Type B pancreatic cell (in vitro differentiated cells): ENCODE measurements around the gene OAS2. TPM values are rescaled to one million over a fixed set of nuclear protein-coding genes. Genes with fewer than 3 reads are reported as not detected.

ENCODE experiments used
- DNase-seq: peaks from one replicate; pipeline ENCODE4 v3.0.0; 2021; ENCODE audit warnings: mixed read lengths; ENCODE audit not compliant: unreplicated experiment; ENCODE audit errors: extremely low spot score
- H3K27ac Mint-ChIP-seq: 2 replicates; pipeline ENCODE4 v1.8.0; 2021; ENCODE audit warnings: mild to moderate bottlenecking, mixed read lengths
- H3K27me3 Mint-ChIP-seq: 2 replicates; pipeline ENCODE4 v1.8.0; 2021; ENCODE audit warnings: mixed read lengths
- H3K36me3 Mint-ChIP-seq: 2 replicates; pipeline ENCODE4 v1.8.0; 2021; ENCODE audit warnings: mixed read lengths
- H3K4me1 Mint-ChIP-seq: one replicate; pipeline ENCODE4 v1.8.0; 2021; ENCODE audit warnings: mixed read lengths; ENCODE audit not compliant: unreplicated experiment
- H3K4me3 Mint-ChIP-seq: 2 replicates; pipeline ENCODE4 v1.8.0; 2021; ENCODE audit warnings: mild to moderate bottlenecking, mixed read lengths
- H3K9me3 Mint-ChIP-seq: 2 replicates; pipeline ENCODE4 v1.8.0; 2021; ENCODE audit warnings: mixed read lengths
- total RNA-seq: library from RNA; stranded (reverse); gene quantifications from 2 replicates; pipeline ENCODE4 v1.2.1, GENCODE V29; 2021; ENCODE audit warnings: low replicate concordance
- TF ChIP-seq, protein P1 (sequence below): fragments of 200-600 bp; sonication (generic); conservative IDR thresholded peaks from 2 replicates; pipeline ENCODE4 v1.5.0; 2021; ENCODE audit warnings: antibody characterized with exemption, mild to moderate bottlenecking

OAS2 gene
- total RNA-seq, 1 donor from 2014 or later = 1.8 TPM

GRCh38 chr12:113010701-113011100 lies 32.4 kb downstream of the OAS2 start:
- H3K27ac Mint-ChIP-seq = no peak overlapping the region
- peaks cover 4% of the 10 kb centered on the region for H3K9me3 Mint-ChIP-seq
- no peaks in the 10 kb centered on the region for H3K4me1 Mint-ChIP-seq
- H3K27me3 Mint-ChIP-seq = peaks cover 42% of the 10 kb centered on the region
- TF ChIP-seq, protein P1, sequence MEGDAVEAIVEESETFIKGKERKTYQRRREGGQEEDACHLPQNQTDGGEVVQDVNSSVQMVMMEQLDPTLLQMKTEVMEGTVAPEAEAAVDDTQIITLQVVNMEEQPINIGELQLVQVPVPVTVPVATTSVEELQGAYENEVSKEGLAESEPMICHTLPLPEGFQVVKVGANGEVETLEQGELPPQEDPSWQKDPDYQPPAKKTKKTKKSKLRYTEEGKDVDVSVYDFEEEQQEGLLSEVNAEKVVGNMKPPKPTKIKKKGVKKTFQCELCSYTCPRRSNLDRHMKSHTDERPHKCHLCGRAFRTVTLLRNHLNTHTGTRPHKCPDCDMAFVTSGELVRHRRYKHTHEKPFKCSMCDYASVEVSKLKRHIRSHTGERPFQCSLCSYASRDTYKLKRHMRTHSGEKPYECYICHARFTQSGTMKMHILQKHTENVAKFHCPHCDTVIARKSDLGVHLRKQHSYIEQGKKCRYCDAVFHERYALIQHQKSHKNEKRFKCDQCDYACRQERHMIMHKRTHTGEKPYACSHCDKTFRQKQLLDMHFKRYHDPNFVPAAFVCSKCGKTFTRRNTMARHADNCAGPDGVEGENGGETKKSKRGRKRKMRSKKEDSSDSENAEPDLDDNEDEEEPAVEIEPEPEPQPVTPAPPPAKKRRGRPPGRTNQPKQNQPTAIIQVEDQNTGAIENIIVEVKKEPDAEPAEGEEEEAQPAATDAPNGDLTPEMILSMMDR = no peak
- no peak for DNase-seq
- no peaks in the 10 kb centered on the region for H3K36me3 Mint-ChIP-seq
- no peak overlapping the region for H3K4me3 Mint-ChIP-seq

GRCh38 chr12:113014565-113014964 lies 36.2 kb downstream of the OAS2 start:
- Mint-ChIP-seq H3K4me1 (no peaks in the 10 kb centered on the region), H3K27me3 (peaks cover 21% of the 10 kb centered on the region), H3K9me3 (peaks cover 4% of the 10 kb centered on the region), H3K27ac (no peak overlapping the region), H3K36me3 (no peaks in the 10 kb centered on the region), H3K4me3 (no peak overlapping the region)
- DNase-seq = no peak
- TF ChIP-seq, protein P1 = no peak

GRCh38 chr12:113016796-113017195 lies 38.5 kb downstream of the OAS2 start:
- no peak overlapping the region for H3K4me3 Mint-ChIP-seq
- H3K9me3 Mint-ChIP-seq = peaks cover under 1% of the 10 kb centered on the region
- no peak overlapping the region for H3K27ac Mint-ChIP-seq
- TF ChIP-seq, protein P1 = no peak
- no peaks in the 10 kb centered on the region for H3K4me1 Mint-ChIP-seq
- H3K36me3 Mint-ChIP-seq = no peaks in the 10 kb centered on the region
- no peak for DNase-seq
- peaks cover 19% of the 10 kb centered on the region for H3K27me3 Mint-ChIP-seq

- no peak for DNase-seq
- no peaks in the 10 kb centered on the region for H3K36me3 Mint-ChIP-seq
- no peaks in the 10 kb centered on the region for H3K4me1 Mint-ChIP-seq
- H3K4me3 Mint-ChIP-seq = no peak overlapping the region
- no peaks in the 10 kb centered on the region for H3K9me3 Mint-ChIP-seq
- no peak overlapping the region for H3K27ac Mint-ChIP-seq
- H3K27me3 Mint-ChIP-seq = peaks cover 33% of the 10 kb centered on the region
- TF ChIP-seq, protein P1 = no peak
Observed at GRCh38 chr12:113019025-113019424, 40.7 kb downstream of the OAS2 start.

- no peaks in the 10 kb centered on the region for H3K9me3 Mint-ChIP-seq
- DNase-seq = no peak
- no peak overlapping the region for H3K27ac Mint-ChIP-seq
- no peaks in the 10 kb centered on the region for H3K4me1 Mint-ChIP-seq
- H3K4me3 Mint-ChIP-seq = no peak overlapping the region
- TF ChIP-seq, protein P1 = no peak
- no peaks in the 10 kb centered on the region for H3K36me3 Mint-ChIP-seq
- peaks cover 27% of the 10 kb centered on the region for H3K27me3 Mint-ChIP-seq
Observed at GRCh38 chr12:113021500-113021899, 43.2 kb downstream of the OAS2 start.
